Forelimb muscle (tissue), 1 donor: ENCODE data around the gene WDR88. TPM values are rescaled to one million over a fixed set of nuclear protein-coding genes. Genes with fewer than 3 reads are reported as not detected.
"Not testable (repeated sequence)": the region's sequence is repeated elsewhere in the genome, so short reads cannot be mapped to it uniquely, and the experiment has no call there.

Source experiments
- DNase-seq: peaks from one replicate; pipeline ENCODE4 v3.0.0-alpha.2; 2013; ENCODE audit warnings: low read depth
- polyA plus RNA-seq: library from polyadenylated mRNA; unstranded; fragments of 120-200 nt; gene quantifications from one replicate; pipeline ENCODE4 v1.2.1, GENCODE V29; 2013; ENCODE audit not compliant: insufficient read length

WDR88 gene
- polyA plus RNA-seq, 1 donor = 0.56 TPM

- no peak for DNase-seq
Measured at GRCh38 chr19:33129901-33130300, 2.0 kb upstream of the WDR88 start.

GRCh38 chr19:33130433-33130832 lies 1.5 kb upstream of the WDR88 start:
- no peak for DNase-seq

GRCh38 chr19:33132425-33132824 lies 511 bp downstream of the WDR88 start:
- no peak for DNase-seq

DNA sequence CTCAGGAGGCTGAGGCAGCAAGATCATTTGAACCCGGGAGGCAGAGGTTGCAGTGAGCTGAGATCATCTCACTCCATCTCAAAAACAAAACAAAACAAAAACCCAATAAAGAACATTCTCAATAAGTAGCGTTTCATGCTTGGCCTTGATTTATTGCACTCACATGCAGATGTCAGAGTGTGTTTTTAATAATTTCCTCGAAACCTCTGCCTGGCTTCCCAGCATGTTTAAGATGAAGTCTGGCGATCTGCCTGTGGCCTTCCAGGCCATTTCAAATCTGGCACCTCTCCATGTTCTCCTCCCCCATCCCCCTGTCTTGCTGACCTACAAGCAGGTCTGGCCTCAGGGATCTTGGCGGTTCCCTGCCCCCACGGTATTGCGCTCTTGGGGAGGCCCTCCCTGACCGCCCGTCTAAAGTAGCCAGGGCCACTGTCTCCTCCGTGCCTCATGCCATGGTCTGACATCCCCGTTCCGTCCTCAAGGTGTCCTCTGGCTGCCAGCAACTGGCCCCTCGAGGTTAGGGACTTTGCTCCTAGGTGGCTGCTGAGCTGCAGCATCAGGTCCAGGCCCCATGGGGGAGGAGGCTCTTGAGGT lies 1.6 kb downstream of the WDR88 start:
- peak; percentile 22 for DNase-seq

DNA sequence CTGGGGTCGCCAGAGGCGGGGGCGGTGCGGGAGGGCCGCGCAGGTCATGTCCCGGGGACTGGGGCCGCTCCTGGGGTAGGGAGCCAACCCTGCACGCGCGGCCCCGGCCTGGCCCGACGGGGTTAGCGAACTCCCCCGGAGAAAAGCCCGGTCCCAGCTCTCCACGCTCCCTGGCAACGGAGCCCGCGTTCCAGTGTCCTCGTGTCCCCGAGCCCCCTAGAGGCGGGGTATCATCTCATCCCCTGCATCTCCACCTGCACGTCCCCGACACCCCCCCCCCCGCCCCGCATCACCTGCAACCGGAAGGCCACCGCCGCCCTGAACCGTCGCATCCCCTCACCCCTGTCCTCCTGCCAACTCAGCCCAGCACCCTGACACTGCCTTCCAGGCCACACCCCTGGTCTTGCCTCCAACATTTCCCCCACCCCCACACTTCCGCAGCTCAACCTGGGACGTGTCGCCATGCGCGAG lies 2.7 kb downstream of the WDR88 start:
- DNase-seq = no peak

DNA sequence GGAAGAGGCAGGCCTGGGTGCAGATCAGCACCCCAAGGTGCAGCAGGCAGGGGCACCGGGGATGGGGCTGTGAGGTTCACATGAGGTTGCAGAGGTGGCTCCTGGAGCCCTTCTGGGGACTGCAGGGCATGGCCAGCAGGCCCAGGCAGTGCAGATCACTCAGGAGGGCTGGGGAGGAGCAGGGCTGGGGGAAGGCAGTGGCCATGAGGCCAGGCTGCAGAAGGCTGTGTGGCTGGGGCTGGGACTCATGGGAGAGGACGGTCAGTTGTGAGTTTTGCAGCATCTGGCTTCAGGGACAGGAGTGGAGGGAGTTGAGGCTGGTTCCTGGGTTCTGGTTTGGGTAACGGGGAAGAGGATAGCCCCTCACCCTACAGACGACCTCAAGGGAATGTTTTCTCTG lies 7.3 kb downstream of the WDR88 start:
- no peak for DNase-seq

- peak; percentile 20 for DNase-seq
Measured at GRCh38 chr19:33143897-33144405, 12.0 kb downstream of the WDR88 start.

DNA sequence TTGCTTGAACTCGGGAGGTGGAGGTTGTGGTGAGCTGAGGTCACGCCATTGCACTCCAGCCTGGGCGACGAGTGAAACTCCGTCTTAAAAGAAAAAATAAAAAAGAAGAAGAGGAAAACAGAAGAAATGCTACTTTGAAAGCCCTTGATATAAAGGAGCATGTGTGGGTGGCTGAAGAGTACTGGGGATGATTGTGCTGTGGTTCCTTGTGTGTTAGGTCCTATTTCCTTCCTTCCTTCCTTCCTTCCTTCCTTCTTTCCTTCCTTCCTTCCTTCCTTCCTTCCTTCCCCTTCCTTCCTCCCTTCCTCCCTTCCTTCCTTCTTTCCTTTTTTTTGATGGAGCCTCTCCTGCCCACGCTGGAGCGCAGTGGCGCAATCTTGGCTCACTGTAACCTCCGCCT lies 14.3 kb downstream of the WDR88 start:
- DNase-seq = no peak

- DNase-seq = no peak
Measured at GRCh38 chr19:33147538-33147937, 15.6 kb downstream of the WDR88 start.

DNA sequence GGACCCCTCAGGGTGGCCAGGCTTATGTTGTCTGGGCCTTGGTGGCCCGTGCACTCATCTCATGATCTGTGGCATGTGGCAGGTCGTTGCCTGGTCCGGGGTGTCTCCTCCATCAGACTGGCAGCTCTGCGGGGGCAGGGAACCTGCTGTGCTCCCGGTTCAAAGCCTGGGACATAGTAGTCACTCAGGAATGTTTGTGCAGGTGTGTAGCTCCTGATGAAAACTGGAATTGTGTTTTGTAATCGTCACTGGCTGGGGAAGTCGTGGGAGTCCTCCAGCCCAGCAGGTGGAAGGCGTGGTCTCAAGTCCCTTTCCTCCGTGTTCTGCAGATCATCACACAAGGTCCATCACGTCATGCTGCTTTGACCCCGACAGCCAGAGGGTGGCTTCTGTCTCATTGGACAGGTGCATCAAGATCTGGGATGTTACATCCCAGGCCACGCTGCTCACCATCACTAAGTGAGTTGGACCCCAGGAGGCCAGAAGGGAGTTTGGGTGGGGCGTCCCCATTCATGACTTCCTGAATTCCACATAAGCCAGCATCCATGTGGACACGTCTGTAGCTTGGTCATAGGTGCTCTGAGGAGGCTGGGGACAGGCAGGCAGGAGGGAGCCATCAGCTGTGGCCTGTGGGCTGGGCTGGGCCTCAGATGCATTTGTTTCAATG lies 19.1 kb downstream of the WDR88 start:
- no peak for DNase-seq

DNA sequence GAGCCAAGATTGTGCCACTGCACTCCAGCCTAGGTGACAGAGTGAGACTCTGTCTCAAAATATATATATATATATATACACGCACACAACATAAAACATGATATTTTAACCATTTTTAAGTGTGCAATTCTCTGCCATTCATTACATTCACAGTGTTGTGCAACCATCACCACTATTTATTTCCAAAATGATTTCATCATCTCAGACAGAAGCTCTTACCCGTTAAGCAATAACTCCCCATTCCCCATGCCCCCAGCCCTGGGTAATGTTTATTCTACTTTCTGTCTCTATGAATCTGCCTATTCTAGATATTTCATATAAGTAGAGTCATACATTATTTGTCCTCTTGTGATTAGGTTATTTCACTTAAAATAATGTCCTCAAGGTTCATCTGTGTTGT lies 20.3 kb downstream of the WDR88 start:
- DNase-seq = no peak

DNA sequence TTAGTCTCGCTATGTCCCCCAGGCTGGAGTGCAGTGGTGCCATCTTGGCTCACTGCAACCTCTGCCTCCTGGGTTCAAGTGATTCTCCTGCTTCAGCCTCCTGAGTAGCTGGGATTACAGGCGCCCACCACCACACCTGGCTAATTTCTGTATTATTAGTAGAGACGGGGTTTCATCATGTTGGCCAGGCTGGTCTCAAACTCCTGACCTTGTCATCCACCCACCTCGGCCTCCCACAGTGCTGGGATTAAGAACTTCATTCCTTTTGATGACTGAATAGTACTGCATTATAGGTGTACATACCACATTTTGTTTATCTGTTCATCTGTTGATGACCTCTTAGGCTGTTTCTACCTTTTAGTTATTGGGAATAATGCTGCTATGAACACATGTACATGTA lies 20.7 kb downstream of the WDR88 start:
- DNase-seq = not testable (repeated sequence)

DNA sequence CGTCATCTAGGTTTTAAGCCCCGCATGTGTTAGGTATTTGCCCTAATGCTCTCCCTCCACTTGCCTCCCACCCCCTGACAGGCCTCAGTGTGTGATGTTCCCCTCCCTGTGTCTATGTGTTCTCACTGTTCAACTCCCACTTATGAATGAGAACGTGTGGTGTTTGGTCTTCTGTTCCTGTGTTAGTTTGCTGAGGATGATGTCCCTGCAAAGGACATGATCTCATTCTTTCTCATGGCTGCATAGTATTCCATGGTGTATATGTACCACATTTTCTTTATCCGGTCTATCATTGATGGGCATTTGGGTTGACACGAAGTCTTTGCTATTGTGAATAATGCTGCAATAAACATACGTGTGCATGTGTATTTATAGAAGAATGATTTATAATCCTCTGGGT lies 22.4 kb downstream of the WDR88 start:
- DNase-seq = not testable (repeated sequence)

GRCh38 chr19:33156334-33156733 lies 24.4 kb downstream of the WDR88 start:
- DNase-seq = no peak

GRCh38 chr19:33157906-33158305 lies 26.0 kb downstream of the WDR88 start:
- DNase-seq = no peak

GRCh38 chr19:33158365-33158764 lies 26.5 kb downstream of the WDR88 start:
- no peak for DNase-seq

- no peak for DNase-seq
Measured at GRCh38 chr19:33159149-33159548, 27.2 kb downstream of the WDR88 start.

- DNase-seq = no peak
Measured at GRCh38 chr19:33159893-33160292, 28.0 kb downstream of the WDR88 start.

DNA sequence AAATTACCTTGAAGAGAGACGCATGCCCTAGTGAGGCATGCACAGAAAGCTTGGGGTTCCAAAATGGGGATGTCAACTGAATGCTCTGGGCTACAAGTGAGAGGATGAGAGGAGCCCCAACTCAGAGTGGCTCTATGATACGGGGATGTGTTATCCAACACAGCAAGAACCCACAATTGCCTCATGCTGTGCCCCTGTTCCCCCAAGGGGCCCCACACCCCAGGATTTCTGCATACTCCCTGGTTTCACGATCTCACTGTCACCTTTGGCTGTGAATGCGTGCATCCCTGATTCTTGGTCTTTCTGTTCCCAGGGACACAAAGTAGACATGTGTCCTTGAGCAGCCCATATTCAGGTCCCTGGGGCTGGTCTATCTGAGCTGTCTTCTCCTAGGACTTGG lies 29.3 kb downstream of the WDR88 start:
- DNase-seq = no peak

- DNase-seq = no peak
Measured at GRCh38 chr19:33163481-33163880, 31.6 kb downstream of the WDR88 start.

GRCh38 chr19:33166037-33166436 lies 34.1 kb downstream of the WDR88 start:
- not testable (repeated sequence) for DNase-seq

DNA sequence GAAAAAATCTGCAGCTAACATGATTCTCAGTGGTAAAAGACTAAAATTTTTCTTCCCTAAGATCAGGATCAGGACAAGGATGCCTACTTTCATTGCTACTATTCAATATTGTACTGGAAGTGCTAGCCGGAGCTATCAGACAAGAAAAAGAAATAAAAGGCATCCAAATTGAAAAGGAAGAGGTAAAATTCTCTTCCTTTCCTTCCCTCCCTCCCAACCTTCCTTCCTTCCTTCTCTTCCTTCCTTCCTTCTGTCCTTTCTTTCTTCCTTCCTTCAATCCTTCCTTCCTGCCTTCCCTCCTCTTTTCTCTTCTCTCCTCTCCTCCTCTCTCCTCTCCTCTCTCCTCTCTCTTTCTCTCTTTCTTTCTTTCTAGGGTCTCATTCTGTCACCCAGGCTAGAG lies 35.5 kb downstream of the WDR88 start:
- no peak for DNase-seq

DNA sequence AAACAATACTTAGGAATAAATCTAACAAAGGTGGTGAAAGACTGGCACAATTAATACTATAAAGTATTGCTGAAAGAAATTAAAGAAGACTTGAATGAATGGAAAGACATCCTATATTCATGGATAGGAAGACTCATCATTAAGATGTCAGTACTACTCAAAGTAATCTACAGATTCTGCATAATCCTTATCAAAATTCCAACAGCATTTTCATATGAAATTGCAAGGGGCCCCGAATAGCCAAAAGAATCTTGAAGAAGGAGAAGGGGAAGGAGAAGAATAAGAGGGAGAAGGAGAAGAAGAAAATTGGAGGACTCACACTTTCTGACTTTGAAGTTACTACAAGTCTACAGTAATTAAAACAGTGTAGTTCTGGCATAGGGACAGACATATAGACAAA lies 36.6 kb downstream of the WDR88 start:
- DNase-seq = no peak
